Kidney (tissue), 14 donors: ENCODE data around the gene EEPD1. TPM values are rescaled to one million over a fixed set of nuclear protein-coding genes. Genes with fewer than 3 reads are reported as not detected.
"Not testable (repeated sequence)": the region's sequence is repeated elsewhere in the genome, so short reads cannot be mapped to it uniquely, and the experiment has no call there.

Experiments used
- DNase-seq, 5 donors: peaks; one replicate each; pipeline ENCODE4 v3.0.0-alpha.2; 2013 to 2020
- FAIRE-seq: peaks from 2 replicates; lab custom pipeline; 2012; peaks lifted over from hg19 to GRCh38; lab: Jason Lieb, UNC
- H3K27ac ChIP-seq, 2 donors: one replicate each; pipeline ENCODE4 v1.7.0; 2013; ENCODE audit warnings: low read depth in 2 of 2, low read length in 2 of 2, inconsistent platforms in 1 of 2
- H3K27me3 ChIP-seq: one replicate; pipeline ENCODE4 v1.7.1; 2013; ENCODE audit warnings: low read length, inconsistent platforms; ENCODE audit not compliant: control insufficient read depth, insufficient read depth
- H3K36me3 ChIP-seq, 3 donors: one replicate each; pipeline versions ENCODE4 v1.7.0 to v1.7.1; 2013; ENCODE audit warnings: low read length in 3 of 3, control low read depth in 1 of 3, inconsistent platforms in 1 of 3; ENCODE audit not compliant: insufficient read depth in 3 of 3, control insufficient read depth in 2 of 3
- H3K4me1 ChIP-seq, 3 donors: one replicate each; pipeline versions ENCODE4 v1.7.0 to v1.7.1; 2013; ENCODE audit warnings: low read length in 3 of 3, inconsistent platforms in 1 of 3, low read depth in 1 of 3; ENCODE audit not compliant: control insufficient read depth in 2 of 3, insufficient read depth in 2 of 3
- H3K4me3 ChIP-seq, 3 donors: one replicate each; pipeline versions ENCODE4 v1.7.0 to v1.8.1; 2013; ENCODE audit warnings: low read length in 3 of 3, control low read depth in 1 of 3, inconsistent platforms in 1 of 3
- H3K9ac ChIP-seq, 3 donors: one replicate each; pipeline versions ENCODE4 v1.7.0 to v1.7.1; 2013; ENCODE audit warnings: low read length in 3 of 3, control low read depth in 1 of 3, inconsistent platforms in 1 of 3
- H3K9me3 ChIP-seq, 3 donors: one replicate each; pipeline versions ENCODE4 v1.7.0 to v1.7.1; 2013; ENCODE audit warnings: low read length in 3 of 3, control low read depth in 1 of 3, inconsistent platforms in 1 of 3; ENCODE audit not compliant: control insufficient read depth in 2 of 3, insufficient read depth in 1 of 3
- intact Hi-C: fragments of 100-400 bp; cut with DNase I; formaldehyde crosslinking; loops from one replicate; pipeline ENCODE4 v1.11.1; 2022
- polyA plus RNA-seq: library from polyadenylated mRNA; stranded (reverse); fragments of 350-450 nt; fragmentation: Illumina TruSeq; extraction: RNeasy Lipid Tissue Mini Kit (QIAGEN cat#74804); gene quantifications from one replicate; pipeline ENCODE4 v1.2.3, GENCODE V29; 2014; ENCODE audit warnings: low read depth, low replicate concordance; ENCODE audit not compliant: insufficient read depth
- total RNA-seq: library from RNA; stranded (reverse); fragmentation: NEBNext Ultra II Directional; extraction: Animal tissue kit (Norgen Biotek cat#: 25700); gene quantifications from one replicate; pipeline ENCODE4 v1.2.1, GENCODE V29; 2021
- TF ChIP-seq, protein P1 (sequence below): IDR thresholded peaks from 3 replicates; pipeline ENCODE4 v1.5.1; 2012; ENCODE audit warnings: mild to moderate bottlenecking, moderate library complexity, borderline replicate concordance; ENCODE audit not compliant: insufficient read depth; ENCODE audit errors: extremely low read depth
- donor health status: control.
- donor health status: control.
- donor health status: control.
- donor health status: control.
- donor health status: control.
- donor health status: DM: yes; HTN: yes; CAD: no.
- donor health status: Normal renal cell carcinoma (clear cell type).

The EEPD1 gene
- total and polyA plus RNA-seq, 2 donors from 2014 or later = 6.3 to 6.4 TPM

DNA sequence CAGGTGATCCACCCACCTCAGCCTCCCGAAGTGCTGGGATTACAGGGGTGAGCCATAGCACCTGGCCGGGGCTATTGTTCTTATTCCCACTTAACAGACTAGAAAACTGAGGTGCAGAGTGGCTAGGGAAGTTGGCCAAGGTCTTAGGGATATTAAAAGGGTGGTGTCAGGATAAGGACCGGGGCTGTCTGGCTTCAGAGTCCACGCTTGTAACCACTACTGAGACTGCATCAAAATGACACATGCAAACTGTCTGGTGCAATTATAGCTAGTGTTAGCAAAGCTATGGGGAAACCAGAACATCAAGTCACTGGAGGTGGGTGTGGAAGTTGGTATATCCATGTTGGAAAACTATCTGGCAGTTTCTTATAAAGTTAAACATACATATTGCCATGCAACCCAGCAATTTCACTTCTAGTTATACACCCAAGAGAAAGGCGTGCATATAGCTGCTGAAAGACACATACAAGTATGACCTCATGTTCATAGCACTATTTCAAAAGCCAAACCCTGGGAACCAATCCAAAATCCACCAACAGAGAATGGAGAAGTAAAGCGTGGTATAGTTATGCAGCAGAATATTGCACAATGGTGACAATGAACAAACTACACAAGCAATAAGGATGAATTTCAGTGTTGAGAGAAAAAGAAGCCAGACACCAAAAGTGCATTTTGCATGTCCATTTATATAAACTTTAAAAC, 33.9 kb upstream of the EEPD1 start:
- DNase-seq (peak in 1 of 5 donors; percentile 25), FAIRE-seq (no peak)
- intact Hi-C loops = no loop called here
- Histone ChIP-seq H3K27ac (no peak overlapping the region), H3K36me3 (no peaks in the 10 kb centered on the region), H3K9ac (no peak overlapping the region), H3K27me3 (no peaks in the 10 kb centered on the region), H3K4me3 (no peak overlapping the region), H3K9me3 (no peaks in the 10 kb centered on the region), H3K4me1 (peaks cover 0 to 8% (median 6%) of the 10 kb centered on the region in 3 donors)
- TF ChIP-seq, protein P1, sequence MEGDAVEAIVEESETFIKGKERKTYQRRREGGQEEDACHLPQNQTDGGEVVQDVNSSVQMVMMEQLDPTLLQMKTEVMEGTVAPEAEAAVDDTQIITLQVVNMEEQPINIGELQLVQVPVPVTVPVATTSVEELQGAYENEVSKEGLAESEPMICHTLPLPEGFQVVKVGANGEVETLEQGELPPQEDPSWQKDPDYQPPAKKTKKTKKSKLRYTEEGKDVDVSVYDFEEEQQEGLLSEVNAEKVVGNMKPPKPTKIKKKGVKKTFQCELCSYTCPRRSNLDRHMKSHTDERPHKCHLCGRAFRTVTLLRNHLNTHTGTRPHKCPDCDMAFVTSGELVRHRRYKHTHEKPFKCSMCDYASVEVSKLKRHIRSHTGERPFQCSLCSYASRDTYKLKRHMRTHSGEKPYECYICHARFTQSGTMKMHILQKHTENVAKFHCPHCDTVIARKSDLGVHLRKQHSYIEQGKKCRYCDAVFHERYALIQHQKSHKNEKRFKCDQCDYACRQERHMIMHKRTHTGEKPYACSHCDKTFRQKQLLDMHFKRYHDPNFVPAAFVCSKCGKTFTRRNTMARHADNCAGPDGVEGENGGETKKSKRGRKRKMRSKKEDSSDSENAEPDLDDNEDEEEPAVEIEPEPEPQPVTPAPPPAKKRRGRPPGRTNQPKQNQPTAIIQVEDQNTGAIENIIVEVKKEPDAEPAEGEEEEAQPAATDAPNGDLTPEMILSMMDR = no peak

DNA sequence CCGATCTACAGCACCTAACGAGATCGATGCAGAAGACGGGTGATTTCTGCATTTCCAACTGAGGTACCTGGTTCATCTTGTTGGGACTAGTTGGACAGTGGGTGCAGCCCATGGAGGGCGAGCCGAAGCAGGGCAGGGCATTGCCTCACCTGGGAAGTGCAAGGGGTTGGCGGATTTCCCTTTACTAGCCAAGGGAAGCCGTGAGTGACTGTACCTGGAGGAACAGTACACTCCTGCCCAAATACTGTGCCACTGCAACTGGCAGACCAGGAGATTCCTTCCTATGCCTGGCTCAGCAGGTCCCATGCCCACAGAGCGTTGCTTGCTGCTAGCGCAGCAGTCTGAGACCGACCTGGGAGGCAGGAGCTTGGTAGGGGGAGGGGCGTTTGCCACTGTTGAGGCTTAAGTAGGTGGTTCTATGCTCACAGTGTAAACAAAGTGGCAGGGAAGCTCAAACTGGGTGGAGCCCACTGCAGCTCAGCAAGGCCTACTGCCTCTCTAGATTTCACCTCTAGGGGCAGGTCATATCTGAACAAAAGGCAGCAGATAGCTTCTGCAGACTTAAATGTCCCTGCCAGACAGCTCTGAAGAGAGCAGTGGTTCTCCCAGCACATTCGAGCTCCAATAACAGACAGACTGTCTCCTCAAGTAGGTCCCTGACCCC, 32.9 kb upstream of the EEPD1 start:
- H3K27ac ChIP-seq, intact Hi-C loops, H3K4me1 ChIP-seq: not testable (repeated sequence)

DNA sequence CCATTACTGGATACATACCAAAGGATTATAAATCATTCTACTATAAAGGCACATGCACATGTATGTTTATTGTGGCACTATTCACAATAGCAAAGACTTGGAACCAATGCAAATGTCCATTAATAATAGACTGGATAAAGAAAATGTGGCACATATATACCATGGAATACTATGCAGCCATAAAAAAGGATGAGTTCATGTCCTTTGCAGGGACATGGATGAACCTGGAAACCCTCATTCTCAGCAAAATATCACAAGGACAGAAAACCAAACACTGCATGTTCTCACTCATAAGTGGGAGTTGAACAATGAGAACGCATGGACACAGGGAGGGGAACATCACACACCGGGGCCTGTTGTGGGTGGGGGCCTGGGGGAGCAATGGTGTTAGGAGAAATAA, 27.4 kb upstream of the EEPD1 start:
- H3K4me1 ChIP-seq, H3K9ac ChIP-seq, intact Hi-C loops, H3K27me3 ChIP-seq, FAIRE-seq, H3K27ac ChIP-seq, DNase-seq, H3K4me3 ChIP-seq, H3K9me3 ChIP-seq, H3K36me3 ChIP-seq: not testable (repeated sequence)

More for the DNA sequence above, 32.9 kb upstream of the EEPD1 start:
- H3K4me3 ChIP-seq, FAIRE-seq, H3K36me3 ChIP-seq, H3K27me3 ChIP-seq, H3K9ac ChIP-seq, DNase-seq, H3K9me3 ChIP-seq: not testable (repeated sequence)

DNA sequence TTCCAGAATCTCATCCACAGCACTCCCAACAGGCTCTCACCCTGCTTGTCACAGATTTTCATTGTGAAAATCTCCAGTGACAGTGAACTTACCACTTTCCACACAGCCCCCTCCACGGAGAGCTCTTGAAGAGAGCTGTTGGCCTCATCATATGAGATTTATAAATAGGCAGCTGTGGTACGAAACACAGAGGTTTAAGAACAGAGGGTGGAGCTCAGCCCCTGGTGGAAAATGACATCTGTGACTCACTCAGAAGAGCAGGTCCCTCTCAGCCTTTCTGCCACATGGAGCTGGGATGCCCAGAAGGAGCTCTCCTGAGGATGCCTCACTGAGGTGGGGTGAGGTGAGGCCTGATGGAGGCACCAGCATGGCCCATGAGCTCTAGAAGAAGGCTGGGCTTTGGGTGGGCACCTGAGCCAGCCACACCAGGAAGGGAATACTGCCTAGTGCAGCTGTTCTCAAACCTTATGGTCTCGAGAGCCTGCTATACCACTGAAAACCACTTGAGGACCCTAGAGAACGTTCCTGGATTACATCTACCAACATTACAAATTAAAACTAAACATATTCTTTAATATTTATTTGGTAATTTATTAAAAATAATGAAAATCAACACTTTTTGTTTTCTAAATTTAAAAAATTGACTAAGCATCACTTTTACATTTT, 25.8 kb upstream of the EEPD1 start:
- intact Hi-C loops = no loop called here
- no peak overlapping the region for H3K9ac ChIP-seq

More for the DNA sequence above, 25.8 kb upstream of the EEPD1 start:
- no peak overlapping the region for H3K27ac ChIP-seq
- H3K36me3 ChIP-seq = no peaks in the 10 kb centered on the region
- TF ChIP-seq, protein P1 = no peak
- H3K4me1 ChIP-seq = peaks cover 0 to 4% (median 0%) of the 10 kb centered on the region in 3 donors
- H3K27me3 ChIP-seq = no peaks in the 10 kb centered on the region
- H3K9me3 ChIP-seq = no peaks in the 10 kb centered on the region
- no peak overlapping the region for H3K4me3 ChIP-seq
- peak; percentile 44 for FAIRE-seq
- DNase-seq = no peak
